Measurements from ENCODE around the gene KEAP1. TPM values are rescaled to one million over a fixed set of nuclear protein-coding genes. Genes with fewer than 3 reads are reported as not detected.

The KEAP1 gene
- total and polyA plus RNA-seq, 9 of the 15 experiments (the other 6 are each of a cell fraction or from before 2014, with no cell fraction given), result 2.1 to 95.6 (median 64.3) TPM

DNA sequence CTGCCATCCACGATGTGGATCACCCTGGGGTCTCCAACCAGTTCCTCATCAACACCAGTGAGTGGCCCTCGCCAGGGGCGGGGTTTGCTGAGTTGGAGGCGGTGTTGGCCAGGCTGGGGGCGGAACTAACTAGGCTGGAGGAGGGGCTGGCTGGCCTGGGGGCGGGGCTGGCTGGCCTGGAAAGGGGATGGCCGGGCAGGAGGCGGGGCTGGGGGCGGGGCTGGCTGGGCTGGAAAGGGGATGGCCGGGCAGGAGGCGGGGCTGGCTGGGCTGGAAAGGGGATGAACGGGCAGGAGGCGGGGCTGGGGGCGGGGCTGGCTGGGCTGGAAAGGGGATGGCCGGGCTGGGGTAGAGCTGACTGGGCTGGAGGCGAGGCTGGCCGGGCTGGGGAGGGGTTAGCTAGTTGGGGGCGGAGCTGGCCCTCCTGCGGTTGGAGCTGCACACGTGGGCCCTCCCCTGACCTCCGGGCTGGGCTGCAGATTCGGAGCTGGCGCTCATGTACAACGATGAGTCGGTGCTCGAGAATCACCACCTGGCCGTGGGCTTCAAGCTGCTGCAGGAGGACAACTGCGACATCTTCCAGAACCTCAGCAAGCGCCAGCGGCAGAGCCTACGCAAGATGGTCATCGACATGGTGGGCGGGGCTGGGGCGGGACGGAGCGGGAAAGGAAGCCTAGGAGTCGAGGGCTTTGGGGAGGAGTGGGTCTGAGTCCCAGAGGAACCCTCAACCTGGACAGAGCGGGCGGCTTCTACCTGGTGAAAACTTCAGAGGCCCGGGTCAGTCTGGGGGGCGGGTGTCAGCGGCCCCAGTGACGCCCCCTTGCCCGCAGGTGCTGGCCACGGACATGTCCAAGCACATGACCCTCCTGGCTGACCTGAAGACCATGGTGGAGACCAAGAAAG, 41.9 kb downstream of the KEAP1 start (continued):
- TF ChIP-seq ZBTB7A (IDR thresholded peaks at IDR 0.05; ENCODE audit: borderline replicate concordance, control insufficient read depth, low read depth, low read length), result 0 out of 2 replicates have a peak, but pooled peaks have one; percentile 4
- peak; percentile 21; the same call in 1 of the 2 replicates for TF ChIP-seq ETS1 (conservative IDR thresholded peaks at IDR 0.05; ENCODE audit: control insufficient read depth, low read depth, low read length)
- no peak; the same call in 1 of the 2 replicates for TF ChIP-seq HMBOX1 (IDR thresholded peaks at IDR 0.05)
- TF ChIP-seq, protein P1, sequence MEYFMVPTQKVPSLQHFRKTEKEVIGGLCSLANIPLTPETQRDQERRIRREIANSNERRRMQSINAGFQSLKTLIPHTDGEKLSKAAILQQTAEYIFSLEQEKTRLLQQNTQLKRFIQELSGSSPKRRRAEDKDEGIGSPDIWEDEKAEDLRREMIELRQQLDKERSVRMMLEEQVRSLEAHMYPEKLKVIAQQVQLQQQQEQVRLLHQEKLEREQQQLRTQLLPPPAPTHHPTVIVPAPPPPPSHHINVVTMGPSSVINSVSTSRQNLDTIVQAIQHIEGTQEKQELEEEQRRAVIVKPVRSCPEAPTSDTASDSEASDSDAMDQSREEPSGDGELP (CRISPR knock-in tag; IDR thresholded peaks at IDR 0.05; ENCODE audit: borderline replicate concordance), result peak; percentile 61; the same call in 1 of the 2 replicates
- TF ChIP-seq SIN3A (IDR thresholded peaks at IDR 0.05; ENCODE audit: borderline replicate concordance in 2 of 2, control insufficient read depth in 1 of 2, low read depth in 2 of 2, low read length in 2 of 2), result peak; percentile 73 to 79; a peak in 2 of 4 replicates
- TF ChIP-seq, protein P2, sequence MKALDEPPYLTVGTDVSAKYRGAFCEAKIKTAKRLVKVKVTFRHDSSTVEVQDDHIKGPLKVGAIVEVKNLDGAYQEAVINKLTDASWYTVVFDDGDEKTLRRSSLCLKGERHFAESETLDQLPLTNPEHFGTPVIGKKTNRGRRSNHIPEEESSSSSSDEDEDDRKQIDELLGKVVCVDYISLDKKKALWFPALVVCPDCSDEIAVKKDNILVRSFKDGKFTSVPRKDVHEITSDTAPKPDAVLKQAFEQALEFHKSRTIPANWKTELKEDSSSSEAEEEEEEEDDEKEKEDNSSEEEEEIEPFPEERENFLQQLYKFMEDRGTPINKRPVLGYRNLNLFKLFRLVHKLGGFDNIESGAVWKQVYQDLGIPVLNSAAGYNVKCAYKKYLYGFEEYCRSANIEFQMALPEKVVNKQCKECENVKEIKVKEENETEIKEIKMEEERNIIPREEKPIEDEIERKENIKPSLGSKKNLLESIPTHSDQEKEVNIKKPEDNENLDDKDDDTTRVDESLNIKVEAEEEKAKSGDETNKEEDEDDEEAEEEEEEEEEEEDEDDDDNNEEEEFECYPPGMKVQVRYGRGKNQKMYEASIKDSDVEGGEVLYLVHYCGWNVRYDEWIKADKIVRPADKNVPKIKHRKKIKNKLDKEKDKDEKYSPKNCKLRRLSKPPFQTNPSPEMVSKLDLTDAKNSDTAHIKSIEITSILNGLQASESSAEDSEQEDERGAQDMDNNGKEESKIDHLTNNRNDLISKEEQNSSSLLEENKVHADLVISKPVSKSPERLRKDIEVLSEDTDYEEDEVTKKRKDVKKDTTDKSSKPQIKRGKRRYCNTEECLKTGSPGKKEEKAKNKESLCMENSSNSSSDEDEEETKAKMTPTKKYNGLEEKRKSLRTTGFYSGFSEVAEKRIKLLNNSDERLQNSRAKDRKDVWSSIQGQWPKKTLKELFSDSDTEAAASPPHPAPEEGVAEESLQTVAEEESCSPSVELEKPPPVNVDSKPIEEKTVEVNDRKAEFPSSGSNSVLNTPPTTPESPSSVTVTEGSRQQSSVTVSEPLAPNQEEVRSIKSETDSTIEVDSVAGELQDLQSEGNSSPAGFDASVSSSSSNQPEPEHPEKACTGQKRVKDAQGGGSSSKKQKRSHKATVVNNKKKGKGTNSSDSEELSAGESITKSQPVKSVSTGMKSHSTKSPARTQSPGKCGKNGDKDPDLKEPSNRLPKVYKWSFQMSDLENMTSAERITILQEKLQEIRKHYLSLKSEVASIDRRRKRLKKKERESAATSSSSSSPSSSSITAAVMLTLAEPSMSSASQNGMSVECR (CRISPR knock-in tag; IDR thresholded peaks at IDR 0.05), result peak; percentile 71
- no peak for TF ChIP-seq THRAP3 (IDR thresholded peaks at IDR 0.05; ENCODE audit: borderline replicate concordance)
- 0 out of 2 replicates have a peak, but pooled peaks have one; percentile 26 for TF ChIP-seq RBFOX2 (IDR thresholded peaks at IDR 0.05; ENCODE audit: low read depth, low read length)
- peak; percentile 87 for TF ChIP-seq MXI1 (IDR thresholded peaks at IDR 0.05; ENCODE audit: low read depth, low read length)
- peak; percentile 76; the same call in 1 of the 2 replicates for TF ChIP-seq SPI1 (IDR thresholded peaks at IDR 0.05; ENCODE audit: borderline replicate concordance, low read depth, low read length)
- TF ChIP-seq POLR2G (IDR thresholded peaks at IDR 0.05; ENCODE audit: low read depth, low read length), result peak; percentile 59
- peak; percentile 79 for TF ChIP-seq MAX (CRISPR knock-in tag; IDR thresholded peaks at IDR 0.05)
- peak; percentile 54; the same call in 1 of the 2 replicates for TF ChIP-seq HDAC2 (IDR thresholded peaks at IDR 0.05)
- TF ChIP-seq NRF1 (conservative IDR thresholded peaks at IDR 0.05 in 1 of 2, IDR thresholded peaks at IDR 0.05 in 1 of 2), result peak; percentile 40 to 41; a peak in 2 of 4 replicates
- TF ChIP-seq NFE2 (IDR thresholded peaks at IDR 0.05; ENCODE audit: low read depth), result no peak

Data from K562 (cell line).